SU-DHL-6 (cell line): ENCODE results near the gene NDUFA7.

Experiments used
- CTCF ChIP-seq: fragments of 200-600 bp; sonication (generic); IDR thresholded peaks from one replicate; pipeline ENCODE4 v1.5.1; 2017; ENCODE audit warnings: antibody characterized with exemption, mild to moderate bottlenecking, low read length, moderate library complexity; ENCODE audit not compliant: insufficient read depth, poor library complexity, severe bottlenecking
- EZH2phosphoT487 ChIP-seq: fragments of 200-600 bp; sonication (generic), shearing (Covaris generic); conservative IDR thresholded peaks from 2 replicates; pipeline ENCODE4 v1.6.1; 2018; ENCODE audit warnings: mild to moderate bottlenecking, antibody characterized with exemption, low read length, moderate library complexity, mixed read lengths

- TF ChIP-seq CTCF, result no peak
- no peak for TF ChIP-seq EZH2phosphoT487
Measured at GRCh38 chr19:8302734-8303133, 18.4 kb downstream of the NDUFA7 start.
